HG03095 (cell line): ENCODE results near the gene BORCS5.

Source experiments
- ATAC-seq: cut with Tn5 transposase; IDR thresholded peaks from one replicate; pipeline ENCODE4 v1.9.1; 2021; ENCODE audit warnings: moderate library complexity; ENCODE audit not compliant: unreplicated experiment

Gene BORCS5

DNA sequence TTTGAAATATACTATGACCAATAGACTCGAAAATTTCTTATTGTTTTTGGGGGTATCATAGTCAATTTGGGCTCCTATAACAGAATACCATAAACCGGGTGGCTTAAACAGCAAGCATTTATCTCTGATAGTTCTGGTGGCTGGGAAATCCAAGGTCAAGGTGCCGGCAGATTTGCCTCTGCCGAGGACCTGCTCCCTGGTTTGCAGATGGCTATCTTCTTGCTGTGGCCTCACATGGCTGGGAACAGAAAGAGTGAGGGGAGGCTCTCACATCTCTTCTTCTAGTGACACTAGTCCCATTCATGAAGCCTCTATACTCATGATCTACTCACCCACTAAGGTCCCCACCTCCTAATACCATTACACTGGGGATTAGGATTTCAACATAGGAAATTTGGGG lies 70.7 kb downstream of the BORCS5 start:
- ATAC-seq = no peak

DNA sequence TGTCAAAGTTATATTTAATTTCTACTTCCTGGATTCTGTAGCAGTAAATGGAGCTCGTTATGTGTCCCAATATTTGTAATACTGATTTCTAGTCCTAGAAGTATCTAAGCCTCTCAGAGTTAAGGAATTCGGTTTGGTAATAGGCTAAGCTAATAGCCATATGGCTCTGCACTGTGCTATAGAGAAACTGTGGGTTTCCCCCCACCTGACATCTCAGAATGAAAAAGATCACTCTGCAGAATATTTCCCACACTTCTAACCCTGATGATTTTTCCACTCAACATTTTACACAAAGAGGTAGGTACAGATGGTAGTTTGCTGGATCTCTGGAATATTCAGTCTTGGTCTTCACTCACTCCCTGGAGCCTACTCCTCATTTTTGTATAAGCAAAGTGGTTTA lies 71.2 kb downstream of the BORCS5 start:
- no peak for ATAC-seq

DNA sequence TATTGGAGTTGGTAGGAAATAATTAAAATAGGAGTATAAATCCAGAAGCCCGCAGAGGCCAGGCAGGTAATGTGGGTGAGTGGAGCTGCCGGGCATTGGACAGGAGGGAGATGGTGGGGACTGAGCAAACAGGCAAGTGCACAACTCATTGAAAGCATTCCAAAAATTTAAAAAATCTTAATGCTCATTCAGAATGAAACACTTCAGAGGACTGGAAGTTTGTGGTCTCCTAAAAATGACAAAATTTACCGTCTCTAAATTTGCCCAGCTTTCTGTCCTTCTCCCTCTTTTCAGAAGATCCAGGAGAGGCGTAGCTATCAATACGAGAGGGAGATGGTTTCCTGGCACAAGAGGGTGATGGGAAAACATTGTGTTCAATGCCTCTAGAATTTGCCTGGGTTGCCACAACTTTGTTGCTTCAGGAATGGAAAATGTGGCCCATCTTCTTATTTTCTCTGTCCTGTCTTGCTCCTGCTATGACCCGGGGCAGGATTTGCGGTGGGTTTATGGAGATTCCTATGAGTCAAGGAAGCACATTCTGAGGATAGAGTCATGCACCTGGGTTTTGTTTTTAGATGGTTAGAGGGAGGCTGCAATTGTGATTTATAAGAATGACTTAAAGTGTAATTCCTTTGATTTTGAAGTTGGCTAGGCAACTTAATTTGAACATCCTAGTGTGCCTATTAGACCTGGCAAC lies 72.2 kb downstream of the BORCS5 start:
- no peak for ATAC-seq

DNA sequence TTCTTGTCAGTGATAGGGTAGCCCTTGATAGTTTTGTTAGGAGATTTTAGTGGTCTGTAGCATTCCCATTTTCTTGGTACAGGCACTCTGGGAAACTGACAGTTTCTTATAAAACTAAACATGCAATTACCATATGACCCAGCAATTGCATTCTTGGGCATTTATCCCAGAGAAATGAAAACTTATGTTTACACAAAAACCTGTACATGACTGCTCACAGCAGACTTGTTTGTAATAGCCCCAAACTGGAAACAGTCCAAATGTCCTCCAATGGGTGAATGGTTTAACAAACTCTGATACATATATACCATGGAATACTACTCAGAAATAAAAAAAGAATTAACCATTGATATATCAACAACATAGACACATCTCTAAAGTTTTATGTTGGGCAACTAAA lies 75.5 kb downstream of the BORCS5 start:
- ATAC-seq = no peak

DNA sequence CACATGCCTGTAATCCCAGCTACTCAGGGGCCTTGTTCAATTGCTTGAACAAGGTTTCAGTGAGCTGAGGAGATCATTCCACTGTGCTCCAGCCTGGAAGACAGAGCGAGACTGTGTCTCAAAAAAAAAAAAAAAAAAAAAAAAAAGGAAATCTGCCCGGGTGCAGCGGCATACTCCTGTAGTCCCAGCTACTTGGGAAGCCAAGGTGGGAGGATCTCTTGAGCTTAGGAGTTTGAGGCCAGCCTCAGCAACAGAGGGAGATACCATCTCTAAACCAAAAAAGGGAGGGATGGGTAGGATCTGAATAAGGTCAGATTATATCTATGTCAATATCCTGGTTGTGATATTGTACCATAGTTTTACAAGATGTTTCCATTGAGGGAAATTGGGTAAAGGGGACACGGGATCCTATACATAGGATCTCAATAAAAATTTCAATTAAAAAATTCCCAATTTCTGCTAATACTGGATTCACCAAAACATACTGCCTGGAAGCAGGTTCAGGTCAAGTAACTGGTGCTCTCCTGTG lies 76.4 kb downstream of the BORCS5 start:
- no peak for ATAC-seq

DNA sequence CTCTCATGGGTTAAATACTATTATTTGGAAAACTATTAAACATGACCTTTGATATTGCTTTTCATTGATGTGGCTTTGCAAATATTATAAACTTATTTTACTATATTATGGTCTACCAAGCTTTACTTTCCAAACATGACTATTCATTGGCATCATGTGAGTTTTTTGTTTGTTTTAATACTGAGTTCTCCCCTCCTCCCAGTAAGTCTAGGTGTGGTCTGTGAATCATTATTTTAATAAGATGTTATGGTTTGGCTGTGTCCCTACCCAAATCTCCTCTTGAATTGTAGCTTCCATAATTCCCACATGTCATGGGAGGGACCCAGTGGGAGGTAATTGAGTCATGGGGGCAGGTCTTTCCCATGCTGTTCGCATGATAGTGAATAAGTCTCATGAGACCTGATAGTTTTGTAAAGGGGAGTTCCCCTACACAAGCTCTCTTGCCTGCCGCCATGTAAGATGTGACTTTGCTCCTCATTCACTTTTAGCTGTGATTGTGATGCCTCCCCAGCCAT lies 80.0 kb downstream of the BORCS5 start:
- no peak for ATAC-seq

DNA sequence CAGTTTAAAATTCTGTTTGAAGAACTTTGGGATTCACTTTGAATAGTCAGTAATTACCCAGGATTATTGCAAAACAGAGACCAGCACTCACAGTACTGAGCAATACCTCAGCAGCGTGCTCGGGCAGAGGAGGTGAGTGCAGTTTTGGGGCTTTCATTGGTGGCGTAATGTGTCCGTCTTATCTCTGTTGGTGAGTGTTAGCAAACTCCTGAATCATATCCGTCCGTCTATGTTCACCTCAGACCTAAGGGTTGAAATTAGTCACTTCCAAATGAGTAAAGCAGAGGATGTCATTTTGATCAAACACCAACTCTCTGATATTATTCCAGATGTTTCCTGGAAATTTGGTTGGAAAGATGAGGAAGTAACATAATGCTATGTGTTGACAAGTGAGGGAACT lies 82.8 kb downstream of the BORCS5 start:
- ATAC-seq = no peak

DNA sequence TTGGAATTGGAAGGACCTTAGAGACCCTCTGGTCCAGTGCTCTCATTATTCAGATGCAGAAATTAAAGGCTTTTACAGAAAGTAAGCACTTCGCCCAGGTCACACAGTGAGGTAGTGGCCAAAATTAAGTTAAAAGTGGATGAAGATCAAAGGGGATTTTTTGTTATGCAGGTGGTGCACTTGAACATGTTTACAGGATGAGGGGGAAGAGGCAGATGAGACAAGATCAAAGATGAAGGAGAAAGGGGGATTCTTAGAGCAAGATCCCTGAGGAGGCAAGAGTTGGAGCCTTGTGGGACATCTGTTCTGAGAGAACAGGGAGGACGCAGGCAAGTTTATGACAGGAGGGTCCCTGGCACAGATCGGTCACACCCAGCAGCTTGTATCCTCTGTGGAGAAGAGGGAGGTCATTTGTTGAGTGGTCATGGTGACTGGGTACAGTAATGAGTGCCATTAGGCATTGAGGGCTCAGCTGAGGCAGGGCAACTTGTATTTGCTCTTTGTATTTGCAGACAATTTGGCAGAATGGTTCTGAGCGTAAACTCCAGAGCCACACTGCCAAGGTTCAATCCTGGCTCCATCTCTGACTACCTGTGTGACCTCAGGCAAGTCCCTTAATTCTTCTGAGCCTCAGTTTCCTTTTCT lies 84.0 kb downstream of the BORCS5 start:
- no peak for ATAC-seq

DNA sequence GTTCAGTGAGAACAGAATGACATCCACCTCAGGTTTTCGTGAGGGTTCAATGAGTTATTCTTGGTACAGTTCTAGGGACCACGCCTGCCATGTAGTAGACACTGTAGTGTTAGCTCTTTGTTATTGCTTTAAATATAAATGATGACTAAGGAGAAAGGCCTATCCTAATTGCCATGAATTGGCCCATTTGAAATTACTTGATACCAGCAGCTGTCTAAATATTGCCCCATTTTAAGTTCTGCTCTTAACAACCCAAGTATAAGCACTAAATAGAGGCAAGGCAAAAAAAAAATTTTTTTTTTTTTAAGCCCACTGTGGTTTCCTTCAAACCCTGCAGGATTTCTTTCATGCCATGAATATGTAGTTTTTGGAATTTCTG lies 84.5 kb downstream of the BORCS5 start:
- ATAC-seq = no peak

DNA sequence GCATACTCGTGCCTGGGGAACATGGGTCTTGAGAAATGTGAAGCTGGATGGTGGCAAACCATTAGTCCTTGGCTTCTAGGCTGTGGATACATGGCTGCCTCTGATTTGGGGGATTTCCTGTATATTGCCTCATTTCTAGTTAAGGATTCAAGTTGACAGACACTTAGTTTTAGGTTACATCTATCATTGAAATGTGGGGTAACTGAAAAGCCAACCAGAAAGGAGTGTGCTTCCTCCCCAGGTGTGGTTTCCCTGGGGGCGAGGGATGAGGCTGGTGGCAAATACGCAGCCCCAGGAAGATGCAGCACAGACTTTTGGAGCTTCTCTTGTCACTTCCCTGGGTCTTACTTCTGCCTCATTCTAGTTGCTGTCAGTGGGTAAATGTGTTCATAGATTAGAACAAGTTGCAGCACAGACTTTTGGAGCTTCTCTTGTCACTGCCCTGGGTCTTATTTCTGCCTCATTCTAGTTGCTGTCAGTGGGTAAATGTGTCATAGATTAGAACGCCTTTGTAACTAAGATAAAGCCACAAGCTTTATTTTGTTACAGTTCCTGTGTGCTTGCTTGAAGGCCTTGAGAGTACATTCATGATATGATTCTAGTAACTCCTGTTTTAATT lies 85.1 kb downstream of the BORCS5 start:
- no peak for ATAC-seq

DNA sequence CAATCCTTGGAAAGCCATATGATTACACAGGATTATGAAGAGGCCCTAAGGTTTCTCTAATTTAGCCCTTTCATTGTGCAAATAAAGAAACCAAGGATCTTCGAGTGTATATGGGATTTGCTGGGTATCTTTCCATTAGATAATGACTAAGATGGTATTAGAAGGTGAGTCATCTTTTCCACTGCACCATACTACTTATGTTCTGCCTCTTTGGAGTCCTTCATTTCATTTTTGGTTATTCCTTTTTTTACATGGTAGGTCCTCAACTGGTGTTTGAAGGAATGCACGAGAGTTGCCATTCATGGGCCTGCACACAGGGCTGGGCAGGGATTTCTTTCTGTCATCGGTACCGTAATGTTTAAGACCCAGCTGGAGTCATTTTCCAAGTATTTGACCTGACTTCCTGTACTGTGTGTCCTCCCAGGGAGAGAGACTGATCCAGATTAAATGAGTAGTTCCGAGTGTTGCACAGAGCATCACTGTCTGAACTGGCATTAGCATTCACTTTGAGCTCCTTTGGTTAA lies 85.7 kb downstream of the BORCS5 start:
- no peak for ATAC-seq

DNA sequence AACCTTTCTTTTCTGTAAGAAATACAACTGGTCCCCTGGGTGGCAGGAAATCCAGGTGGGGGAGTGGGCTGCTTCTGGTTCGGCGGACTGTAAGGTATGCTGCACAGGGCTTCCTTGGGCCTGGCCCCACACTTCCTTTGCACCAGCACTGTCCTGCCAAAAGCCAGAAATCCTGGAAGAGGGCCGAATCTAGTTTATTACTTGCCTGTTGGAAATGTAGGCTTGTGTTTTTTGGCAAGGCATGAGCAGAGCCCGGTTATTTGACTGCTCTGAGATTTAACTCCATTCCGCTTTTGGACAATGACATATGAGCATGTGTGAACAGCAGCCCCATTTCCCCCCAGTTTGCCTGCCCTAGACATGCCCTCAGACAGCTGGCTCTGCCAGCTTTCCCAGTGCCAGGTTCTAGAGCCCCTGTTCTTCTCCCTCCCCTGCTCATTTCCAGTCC lies 86.6 kb downstream of the BORCS5 start:
- no peak for ATAC-seq

DNA sequence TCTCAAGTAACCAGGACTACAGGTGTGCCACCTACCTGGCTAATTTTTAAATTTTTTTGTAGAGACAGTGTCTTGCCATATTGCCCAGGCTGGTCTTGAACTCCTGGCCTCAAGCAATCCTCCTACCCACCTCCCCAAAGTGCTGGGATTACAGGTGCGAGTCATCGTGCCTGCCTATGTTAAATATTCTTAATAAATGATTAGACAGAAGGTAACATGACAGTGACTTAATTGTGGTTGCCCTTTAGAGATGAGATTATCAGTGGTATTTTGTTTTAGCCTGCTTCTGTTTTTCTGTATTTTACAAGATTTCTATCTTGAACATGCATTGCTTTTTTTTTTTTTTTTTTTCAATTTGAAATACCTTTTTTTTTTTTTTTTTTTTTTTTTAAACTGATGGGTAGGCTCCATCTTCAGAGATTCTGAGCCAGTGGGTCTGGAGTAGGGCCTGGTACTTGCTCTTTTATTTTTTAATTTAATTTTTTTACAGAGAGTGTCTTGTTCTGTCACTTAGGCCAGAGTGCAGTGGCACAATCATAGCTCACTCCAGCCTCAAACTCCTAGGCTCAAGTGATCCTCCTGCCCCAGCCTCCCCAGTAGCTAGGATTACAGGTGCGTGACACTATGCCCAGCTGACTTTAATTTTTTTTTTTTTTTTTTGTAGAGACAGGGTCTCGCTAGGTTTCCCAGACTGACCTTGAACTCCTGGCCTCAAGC lies 88.4 kb downstream of the BORCS5 start:
- no peak for ATAC-seq

DNA sequence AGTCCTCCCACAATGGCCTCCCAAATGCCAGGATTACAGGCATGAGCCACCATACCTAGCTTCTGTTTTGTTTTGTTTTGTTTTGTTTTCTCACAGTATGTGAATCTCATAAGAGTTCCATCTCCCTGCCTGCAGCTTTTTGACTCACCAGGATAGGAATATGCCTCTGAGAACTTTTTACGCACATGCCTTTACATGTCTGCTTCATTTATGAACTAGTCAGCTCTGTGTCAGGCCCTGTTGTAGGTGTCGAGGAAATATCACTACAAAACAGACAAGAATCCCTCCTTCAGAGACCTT lies 89.0 kb downstream of the BORCS5 start:
- no peak for ATAC-seq

DNA sequence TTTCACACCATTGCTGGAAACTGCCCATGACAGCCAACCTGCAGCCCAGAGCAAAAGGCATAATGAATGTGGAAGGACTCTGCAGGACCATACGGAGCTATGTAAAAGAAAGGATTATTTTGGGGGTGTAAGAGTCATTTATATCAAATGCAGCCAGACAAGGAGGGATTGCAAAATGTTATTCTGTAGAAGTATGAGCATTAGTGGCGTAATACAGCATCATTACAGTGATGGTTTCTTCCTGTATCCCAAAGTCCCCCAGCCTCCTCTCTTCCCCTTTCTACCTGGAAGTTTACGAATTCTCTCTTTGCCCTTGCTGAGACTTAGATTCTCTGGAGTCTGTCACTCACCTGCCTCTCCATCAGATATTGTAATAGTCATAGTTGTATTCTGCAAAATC lies 89.9 kb downstream of the BORCS5 start:
- no peak for ATAC-seq

DNA sequence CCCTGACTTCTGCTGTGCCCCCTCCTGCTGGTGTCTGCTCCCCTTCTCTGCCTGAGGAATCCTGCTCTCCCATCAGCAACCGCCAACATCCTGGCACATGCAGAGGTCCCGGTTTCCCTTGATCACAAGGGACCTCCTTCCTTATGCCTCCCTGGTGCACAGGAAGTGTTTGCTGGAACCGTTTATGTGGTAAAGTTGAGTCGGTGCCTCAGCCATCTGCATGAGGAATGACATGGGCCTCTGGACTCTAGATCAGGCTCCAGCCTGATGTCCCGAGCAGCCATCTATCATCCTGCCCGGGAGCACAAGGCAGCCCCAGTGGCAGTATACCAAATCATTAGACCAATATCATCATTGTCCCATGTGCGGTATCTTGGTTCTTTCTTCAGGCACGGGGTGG lies 90.4 kb downstream of the BORCS5 start:
- ATAC-seq = no peak

DNA sequence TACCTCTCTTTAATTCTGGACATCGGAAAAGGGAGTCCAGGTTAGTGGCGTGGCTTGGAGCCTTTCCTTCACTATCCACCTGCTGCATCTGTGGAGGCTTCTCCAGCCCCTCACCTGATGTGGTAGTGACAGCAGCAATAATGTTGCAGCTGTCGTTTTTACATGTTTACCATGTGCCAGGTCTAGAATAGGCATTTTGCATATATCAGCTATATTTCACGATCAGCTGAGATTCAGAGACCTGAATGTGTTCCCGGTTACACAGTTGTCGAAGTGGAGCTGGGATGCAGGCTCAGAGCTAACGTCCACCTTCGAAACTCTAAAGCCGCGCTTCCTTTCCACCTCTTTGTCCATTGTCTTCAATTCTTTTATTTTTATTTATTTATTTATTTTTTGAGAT lies 91.0 kb downstream of the BORCS5 start:
- ATAC-seq = no peak

DNA sequence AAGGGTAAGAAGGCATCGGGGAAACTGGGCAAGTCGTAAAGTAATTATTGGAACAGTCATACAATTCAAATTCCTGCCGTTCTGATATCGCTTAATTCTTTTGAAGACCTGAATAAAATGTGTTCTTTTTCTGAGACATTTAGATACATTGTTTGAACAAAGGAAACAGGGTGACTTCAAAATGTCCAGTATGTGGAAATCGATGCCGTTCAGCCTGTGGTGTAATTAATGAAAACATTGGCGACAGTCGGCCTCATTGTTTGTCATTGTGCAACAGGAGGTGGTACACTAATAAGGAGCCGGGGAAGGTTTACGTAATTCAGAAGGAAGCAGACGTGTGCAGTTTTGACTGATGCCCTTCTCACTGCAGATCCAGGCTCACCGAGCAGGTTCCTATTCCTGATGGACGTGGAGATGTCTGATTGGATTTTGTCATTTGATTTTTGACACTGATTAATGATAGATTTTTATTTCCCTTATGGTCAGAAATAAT lies 92.7 kb downstream of the BORCS5 start:
- no peak for ATAC-seq

DNA sequence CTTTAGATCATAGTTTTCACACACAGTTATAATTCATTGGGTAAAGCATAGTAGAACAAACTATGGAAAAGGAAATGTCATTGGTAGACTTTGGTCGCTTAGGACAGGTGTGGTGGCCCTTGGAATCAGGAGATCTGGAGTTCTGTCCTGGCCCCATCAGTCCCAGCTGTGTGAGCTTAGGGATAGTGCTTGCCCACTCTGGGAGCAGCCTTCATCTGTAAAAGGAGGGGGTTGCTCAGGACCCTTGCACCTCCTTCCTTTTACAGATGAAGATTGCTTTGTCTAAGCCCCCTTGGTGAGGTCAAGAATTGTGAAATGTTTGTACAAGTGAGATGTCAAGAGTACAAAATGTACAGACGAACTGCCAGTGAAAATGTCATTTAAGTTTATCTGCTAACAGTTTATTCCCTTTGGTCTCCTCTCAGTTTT lies 93.2 kb downstream of the BORCS5 start:
- no peak for ATAC-seq

DNA sequence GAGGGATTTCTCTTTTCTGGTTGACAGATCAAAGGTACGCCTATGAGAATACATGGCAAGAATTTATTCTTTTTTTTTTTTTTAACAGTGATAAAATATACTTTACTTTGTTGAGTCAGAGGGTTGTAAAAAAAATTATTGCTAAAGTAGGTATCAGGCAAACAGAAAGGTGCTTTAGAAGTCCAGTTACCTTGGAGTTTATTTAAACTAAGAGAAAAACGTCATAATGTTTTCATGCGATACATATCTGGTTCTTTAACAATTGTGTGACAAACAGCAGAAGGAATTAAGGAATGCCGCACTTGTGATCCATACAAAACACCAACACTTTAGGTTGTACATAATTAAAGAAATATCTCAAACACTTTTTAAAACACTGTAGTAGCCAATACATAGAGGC lies 94.2 kb downstream of the BORCS5 start:
- no peak for ATAC-seq

DNA sequence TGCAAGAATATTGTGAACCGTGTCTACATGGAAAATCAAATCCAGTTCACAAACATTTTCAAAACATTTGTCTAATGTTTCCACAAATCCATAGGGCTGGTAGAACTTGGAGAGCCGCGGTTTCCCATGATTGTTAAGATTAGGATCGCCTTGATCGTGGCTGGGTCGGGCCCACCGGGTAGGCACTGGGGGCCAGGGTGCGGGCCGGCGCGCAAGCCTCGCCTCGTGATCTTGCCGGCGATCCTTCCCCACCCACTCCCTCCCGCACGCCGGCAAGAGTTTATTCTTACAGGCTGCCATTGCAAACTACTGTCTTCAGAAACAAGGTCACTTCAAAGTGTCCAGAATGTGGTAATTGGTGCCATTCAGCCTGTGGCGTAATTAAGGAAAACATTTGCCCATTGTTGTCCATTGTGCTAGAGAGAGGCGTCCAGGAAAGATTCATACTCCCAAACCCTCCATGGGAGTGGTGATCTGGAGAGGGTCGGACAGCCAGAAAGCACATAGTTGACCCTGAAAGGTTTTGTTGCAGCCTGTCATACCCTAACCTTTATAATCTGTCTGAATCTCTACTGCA lies 95.5 kb downstream of the BORCS5 start:
- no peak for ATAC-seq
